G401 (cell line): Measurements from ENCODE around the gene HOXD8. TPM values are rescaled to one million over a fixed set of nuclear protein-coding genes. Genes with fewer than 3 reads are reported as not detected.

Source experiments
- DNase-seq: peaks from one replicate; pipeline ENCODE4 v3.0.0-alpha.2; 2015; ENCODE audit warnings: low spot score
- in situ Hi-C: cut with HindIII; loops from 2 replicates; pipeline ENCODE4 v1.10.0; 2016; ENCODE audit warnings: low sequenced_read_pairs, mixed read lengths
- total RNA-seq: library from RNA; depleted of rRNA; stranded (reverse); fragments of >200 nt; shearing (Covaris generic); gene quantifications from 2 replicates; pipeline ENCODE4 v1.2.3, GENCODE V29; 2014; rRNA removed

HOXD8 gene
- total RNA-seq, result 4.1 and 4.2 TPM in 2 replicates

DNA sequence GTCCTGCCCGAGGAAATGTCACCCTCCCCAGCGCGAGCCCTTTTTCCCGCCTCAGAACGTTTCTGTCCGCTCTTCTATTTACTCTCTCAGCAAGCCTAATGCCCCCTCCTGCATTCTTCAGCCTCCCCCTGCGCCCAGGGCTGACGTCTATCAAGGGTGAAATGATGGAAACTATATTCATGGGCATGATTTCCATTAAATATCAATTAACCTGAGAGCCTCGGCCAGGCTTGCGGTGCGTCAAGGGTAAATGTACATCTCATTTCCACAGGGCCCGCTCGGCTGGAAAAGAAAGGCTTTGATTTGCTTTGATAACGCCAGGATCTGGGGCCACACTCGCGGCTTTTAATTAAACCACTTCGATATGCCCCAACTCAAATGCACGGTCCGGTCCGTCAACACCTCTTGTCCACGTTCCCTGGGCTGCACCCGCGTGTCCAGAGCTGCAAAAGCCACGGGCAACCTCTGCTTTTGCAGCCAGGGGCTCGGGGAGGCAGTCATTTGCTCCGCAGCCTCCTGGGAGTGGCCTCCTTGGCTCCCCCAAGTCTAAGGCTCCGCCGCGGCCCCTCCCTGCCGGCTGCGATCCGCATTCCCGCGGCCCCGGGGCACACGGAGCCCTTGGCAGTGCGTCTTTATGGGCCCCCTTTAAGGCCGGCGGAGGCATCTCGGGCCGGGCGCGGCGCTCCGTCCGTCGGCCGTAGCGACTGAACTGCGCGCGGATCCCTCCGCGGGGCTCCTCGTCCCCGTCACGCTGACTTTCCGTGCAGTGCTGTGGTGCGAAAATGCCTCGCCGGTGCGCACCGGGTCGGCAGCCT is at the start of gene HOXD8:
HOXD8 (plus strand) TSS at position 724 of the 815 bp plus-strand sequence. CDS start 662 bp downstream, outside the sequence.
- in situ Hi-C loops, result no loop called here
- DNase-seq, result no peak

DNA sequence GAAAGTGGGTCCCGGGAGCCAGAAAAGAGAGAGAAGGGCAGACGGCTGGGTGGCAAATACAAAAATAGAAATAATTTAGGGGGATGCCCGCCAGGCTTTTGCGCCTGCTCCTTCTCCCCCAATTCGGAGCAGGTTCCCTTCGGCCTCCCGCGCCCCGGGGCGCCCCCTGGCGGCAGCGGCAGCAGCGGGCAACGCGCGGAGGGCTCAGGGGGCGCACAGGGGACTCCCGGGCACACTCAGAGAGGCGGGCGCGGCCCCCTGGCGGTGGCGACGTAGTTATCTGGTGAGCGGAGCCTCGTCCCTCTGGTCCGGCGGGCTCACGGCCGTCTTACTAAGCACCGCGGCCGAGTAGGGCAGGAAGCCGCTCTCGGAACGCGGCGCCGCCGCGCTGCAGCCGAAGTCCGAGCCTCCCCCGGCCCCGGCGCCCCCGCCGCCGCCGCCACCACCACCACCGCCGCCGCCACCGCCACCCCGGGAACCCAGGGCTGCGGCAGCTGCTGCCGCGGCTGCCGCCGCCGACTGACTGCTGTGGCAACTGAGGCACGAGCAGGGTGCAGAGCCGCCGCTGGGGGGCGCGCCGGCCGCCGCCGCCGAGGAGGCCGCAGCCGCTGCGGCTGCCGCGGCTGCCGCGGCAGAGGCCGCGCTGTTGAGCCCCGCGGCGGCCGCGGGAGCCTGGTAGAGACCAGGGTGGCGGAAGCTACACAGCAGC is 49.5 kb upstream of the HOXD8 start:
- in situ Hi-C loops, result no loop called here

DNA sequence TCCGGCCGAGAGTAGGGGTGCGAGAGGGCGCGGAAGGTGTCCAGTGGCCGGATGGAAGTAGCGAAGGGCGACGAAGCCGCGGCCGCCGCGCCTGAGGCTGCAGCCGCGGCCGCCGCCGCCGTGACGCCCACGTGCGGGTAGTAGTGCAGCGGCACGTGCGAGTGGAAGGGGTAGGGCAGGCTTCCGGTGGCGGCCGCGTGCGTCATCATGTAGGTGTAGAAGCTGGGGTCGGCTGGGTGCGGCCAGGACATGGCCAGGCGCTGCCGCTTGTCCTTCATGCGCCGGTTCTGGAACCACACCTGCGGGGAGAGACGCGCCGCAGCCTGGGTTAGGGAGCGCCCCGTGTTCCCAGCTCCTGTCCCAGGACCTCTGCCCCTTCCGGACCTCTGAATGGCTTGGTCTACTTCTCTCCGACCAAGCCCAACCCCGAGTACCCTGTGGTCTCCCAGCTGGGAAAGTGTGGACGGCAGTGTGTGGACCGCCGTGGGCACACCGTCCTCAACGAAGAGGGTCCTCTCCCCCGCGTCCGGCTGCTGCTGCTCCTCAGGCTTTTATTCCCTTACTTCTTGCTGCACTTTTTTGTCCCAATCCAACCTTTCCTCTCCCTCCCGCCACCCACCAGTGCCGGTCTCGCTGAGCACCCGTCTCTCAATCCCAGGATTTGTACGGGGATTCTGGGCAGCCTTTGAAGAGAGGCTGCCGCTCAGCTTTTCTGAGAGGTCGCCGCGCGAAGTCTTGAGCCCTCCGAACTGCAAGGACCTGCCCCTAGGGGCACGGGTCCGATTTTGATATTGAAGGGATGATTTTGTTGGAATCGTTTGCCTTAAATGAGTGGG is 48.7 kb upstream of the HOXD8 start:
- no peak for DNase-seq
- in situ Hi-C loops, result no loop called here

More for the DNA sequence above, 49.5 kb upstream of the HOXD8 start:
- no peak for DNase-seq

DNA sequence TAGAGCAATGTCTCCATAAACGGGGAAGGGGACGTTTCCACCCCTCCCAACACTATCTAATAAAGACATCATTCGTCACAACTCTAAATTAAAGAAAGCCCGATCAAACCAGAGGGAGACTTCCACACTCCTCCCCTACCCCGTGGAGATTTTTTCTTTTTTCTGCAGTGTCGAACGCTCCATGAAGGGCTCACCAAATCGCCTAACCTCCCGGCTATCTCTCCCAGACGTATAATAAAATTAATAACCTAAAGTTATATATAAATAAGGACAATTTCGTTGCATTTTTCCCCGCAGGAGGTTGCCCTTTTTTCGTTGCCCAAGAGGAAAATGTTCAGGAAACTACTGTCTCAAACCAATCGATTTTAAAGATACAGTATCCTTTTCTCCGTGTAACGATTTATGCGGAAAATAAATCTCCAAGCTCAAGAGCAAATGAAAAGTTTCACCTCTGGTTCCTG is 48.1 kb upstream of the HOXD8 start:
- DNase-seq, result no peak
- in situ Hi-C loops, result no loop called here

DNA sequence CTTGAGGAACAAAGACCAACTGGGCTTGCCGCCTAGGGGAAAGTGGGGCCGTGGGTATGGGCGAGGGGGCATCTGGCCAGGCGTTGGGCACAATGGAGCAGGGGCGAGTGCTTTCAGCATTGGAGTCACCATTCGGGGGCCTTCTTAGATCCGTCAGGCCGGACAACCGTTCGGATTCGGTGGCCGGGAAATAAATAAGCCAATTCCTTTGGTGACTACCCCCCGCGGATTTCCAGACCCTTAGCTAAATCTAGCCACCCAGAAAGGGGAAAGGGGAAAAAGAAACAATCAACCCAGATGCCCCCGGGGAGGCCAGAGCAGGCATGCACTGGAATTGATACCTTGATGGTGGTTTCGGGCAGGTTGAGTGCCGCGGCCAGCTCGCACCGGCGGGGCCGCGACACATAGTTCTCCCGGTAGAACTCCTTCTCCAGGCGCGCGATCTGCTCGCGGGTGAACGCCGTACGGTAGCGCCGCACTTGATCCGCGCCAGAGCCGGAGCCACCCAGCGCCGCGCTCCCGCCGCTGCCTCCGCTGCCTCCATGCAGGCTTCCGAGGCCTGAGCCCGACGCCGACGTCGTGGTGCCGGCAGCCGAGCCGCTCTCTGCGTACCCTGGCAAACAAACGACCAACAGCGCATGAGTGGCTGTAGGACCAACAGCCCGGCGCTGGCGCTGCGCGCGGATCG is 47.5 kb upstream of the HOXD8 start:
- DNase-seq, result no peak
- in situ Hi-C loops, result no loop called here

DNA sequence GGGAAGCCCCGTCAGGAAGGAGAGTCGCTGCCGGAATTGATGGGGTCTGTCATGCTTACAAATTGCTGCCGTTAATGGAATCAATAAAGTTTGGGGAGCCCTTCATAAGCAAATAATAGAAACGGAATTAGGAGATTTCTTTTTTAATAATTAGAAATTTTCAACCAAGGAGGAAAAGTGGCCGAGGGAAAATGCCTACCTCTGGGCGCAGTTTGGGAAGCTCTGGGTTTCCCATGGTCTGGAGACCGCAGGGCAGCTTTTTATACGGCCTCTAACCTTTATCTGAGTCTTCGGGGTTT is 47.0 kb upstream of the HOXD8 start:
- in situ Hi-C loops, result no loop called here
- DNase-seq, result no peak

DNA sequence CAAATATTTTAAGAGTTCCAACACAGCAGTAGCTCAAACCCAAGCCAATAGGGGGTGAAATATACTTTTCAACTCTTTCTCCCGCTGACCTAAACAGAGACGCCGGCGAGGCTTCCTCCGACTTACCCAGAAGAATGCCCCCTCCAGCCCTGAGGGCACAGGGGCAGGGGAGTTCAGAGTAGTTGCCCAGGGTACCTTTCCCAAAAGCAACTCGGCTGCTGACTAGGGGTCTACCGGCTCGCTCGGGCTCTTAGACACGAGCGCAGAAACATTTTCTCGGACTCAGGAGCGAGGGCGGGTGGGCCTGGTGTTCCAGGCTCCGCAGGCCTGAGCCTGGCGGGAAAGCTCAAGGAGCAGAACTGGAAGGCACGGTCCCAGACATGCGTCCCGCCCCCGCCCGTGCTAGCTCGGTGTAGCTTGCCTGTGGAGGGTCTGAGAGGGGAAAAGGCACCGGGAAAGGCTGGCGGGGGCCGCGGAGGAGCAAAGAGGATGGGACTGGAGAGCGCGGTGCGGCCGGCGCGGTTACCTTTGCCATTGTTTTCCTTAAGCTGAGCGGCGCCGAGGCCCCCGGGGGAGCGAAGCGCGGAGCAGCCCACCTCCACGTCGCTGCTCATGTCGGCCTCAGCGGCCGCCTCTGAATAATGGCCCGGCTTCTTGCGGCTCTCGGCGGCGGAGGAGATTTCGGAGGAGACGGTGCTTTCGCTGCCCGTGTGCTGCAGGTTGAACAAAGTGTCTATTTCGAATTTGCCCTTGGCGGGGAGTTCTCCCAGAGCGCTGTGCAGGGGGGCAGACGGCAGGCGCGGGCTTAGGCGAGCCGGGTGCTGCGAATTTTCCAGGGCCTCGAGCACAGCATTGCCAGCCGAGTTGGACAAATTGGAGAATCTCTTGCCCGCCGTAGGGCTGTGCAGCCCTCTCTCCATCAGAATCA is 46.4 kb upstream of the HOXD8 start:
- no peak for DNase-seq
- in situ Hi-C loops, result no loop called here

DNA sequence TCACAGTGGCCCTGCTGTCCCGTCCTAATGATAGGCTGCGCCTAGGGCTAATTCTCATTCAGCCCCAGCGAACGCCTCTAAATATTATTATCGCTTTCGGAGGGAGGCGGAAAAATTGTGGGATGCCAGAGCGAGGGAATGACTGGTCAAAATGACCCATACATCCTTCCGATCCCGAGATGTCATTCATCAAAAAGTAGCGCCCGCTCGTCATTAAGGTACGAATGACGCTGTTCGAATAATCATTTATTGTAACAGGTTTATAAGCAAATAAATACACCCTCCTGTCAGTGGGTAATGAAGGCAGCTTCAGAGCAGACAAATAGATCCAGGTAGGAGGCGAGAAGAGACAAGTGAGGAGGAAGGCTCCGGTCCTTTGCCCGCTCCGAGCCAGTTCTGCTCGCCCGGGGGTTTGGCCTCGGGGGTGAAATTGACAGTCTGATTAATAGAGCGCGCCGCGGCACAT is 45.7 kb upstream of the HOXD8 start, which contains the start of gene EVX2:
EVX2 (minus strand) TSS at position 167 of the 466 bp plus-strand sequence. CDS start 186 bp downstream, outside the sequence.
- in situ Hi-C loops, result no loop called here
- DNase-seq, result no peak

DNA sequence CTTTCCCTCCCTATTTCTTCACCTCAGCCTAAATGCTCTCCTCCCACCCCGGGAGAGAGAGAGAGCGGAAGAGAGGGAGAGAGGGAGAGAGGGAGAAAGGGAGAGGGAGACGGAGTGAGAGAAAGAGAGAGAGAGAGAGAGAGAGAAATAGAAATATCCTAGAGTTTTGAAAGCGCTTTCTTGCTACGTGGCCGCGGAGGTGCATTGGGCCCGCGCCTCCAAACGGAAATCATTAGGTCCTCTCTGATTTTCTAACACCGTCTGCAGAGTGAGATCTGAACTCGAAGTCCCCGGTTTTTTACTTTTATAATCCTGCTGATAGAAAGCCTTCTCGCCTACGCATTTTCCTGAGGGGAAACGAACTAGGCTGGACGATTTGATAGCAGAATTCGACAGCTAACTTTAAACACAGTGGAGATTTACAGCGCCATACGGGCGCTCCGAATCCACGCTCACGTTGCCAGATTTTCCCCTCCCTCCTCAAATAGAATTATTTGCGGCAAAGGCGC is 44.8 kb upstream of the HOXD8 start:
- no peak for DNase-seq
- in situ Hi-C loops, result no loop called here

DNA sequence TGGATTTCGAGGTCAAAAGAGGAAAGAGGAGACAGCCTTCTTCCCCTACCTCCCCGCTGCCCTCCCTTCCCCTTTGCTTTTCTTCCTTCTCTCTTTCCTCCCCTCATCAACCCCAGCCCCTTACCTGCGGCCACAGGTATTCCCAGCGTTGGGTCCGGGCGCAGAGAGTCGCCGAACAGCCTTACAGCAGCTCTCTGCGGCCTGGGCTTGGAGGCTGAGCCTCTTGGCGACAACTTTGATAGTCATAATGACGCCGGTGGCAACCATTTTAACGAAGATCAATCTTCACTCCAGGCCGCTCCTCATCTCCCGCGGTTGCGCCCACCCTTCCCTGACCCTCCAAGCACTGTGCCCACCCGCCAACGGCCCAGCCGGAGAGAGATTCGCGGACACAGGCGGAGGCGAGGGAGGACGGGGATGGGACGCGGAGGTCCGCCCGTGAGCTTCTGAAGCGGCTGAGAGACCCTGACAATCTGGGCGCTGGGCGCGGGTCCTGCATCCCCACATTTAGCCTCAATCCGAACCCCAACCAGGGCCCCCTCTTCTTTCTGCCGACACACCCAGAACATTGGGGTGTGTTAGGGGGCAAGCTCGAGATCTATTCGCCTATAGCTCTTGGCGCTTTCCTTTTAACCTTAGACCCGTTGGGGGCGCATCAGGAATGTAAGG is 44.3 kb upstream of the HOXD8 start:
- in situ Hi-C loops, result no loop called here
- DNase-seq, result no peak

DNA sequence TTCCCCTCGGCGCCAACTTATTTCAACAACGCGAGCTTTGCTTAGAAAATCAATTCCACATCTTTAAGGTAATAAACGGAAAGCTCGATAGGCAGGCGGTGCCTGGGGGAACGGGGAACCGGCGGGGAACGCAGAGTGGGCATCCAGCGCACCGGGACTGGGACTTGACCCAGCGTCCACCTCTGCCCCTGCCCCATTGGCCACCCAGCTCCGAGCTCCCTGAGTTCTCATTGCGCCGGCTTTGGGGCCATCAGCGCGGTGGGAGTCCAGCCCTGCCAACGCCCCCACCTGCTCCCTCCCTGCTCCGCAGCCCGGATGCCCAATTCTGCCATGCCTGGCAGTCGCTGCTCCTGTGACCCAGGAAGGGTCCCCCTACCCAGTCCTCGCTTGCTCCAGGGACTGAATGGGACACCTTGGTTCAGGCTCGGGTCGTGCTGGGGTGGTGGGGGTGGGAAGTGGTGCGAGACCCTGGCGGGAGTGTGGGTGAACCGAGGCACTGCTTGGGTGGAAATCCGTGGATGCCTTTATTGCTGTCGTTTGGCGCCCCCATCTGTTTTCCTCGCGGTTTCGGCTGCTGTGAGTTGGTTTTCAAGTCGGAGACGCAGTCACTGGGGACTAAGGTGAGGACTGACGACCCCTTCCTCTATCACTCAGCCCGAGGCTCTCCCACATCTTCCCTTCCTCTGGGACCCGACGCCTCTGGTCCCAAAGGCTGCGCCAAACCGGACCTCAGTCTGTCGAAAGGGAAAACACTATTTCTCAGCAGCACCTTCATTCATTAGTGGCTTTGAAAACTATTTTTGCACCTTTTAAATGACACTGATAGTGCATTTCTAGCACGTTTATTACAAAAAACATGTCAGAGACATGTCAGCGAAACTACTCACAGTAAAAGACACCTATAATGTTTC is 43.4 kb upstream of the HOXD8 start:
- no peak for DNase-seq
- in situ Hi-C loops, result no loop called here

DNA sequence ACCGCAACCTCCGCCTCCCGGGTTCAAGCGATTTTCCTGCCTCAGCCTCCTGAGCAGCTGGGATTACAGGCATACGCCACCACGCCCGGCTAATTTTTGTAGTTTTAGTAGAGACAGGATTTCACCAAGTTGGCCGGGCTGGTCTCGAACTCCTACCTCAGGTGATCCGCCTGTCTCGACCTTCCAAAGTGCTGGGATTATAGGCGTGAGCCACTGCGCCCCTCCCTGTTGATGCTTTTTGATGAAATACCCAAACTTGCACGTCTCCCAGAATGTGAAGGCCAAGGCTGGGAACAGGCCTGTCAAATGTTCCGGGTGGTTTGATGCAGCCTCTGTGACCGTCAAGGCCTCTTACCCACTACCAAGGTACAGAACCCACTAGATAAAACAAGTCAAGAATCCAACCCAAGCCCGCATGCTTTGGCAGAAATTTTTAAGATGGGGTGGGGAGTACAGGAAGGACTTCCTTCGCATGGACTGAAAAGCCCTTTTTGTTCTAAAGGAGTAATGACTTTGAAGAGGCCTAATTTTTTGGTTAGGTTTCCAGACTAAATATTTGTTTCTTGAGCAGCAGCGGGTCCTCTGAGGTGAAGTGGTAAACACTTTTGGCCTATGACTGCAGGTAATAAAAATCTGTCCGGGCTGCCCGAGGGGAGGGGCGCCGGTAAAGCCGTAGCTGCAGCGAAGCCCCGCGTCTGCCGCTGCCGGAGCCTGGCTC is 42.0 kb upstream of the HOXD8 start:
- in situ Hi-C loops, result no loop called here

DNA sequence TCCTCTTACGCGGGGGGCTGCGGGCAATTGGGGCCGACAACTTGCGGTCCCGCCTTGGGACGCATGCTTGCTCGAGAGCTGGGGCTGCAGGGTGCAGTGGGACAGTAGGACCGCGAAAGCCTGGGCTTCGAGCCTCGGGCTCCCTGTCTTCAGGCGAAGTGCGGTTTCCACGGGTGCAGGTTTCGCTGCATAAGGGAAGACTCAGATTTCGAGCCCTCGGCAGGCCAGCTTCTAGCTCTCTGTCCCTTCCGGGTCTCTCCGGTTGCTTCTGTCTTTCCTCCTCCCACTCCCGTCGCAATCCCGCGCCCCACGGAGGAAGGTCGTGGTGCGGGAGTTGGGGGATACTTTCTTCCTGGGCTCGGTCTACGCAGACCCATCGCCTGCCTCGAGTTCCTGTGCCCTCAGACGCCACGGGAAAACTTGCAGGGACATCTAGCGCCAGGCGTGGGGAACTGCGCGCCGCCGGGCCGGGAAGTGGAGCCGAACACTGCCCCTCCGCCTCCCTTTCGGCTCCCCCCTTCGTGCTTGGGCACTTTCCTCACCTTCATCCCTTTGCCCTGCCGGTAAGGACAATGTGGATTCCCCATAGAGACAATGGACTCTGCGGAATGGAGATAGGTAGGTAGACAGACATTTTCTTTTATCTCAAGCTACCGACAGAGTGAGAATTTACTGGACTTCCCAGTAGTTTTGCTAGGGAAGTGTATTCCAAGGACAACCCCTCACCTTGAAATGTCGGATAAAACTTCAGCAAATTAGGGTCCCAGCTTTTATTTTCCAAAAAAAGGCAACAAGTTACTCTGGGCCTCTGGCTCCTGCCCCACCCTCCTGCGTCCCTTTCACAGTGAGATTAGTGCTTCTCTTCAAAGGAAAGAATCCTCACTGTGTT is 41.2 kb upstream of the HOXD8 start:
- DNase-seq, result no peak

More for the DNA sequence above, 42.0 kb upstream of the HOXD8 start:
- no peak for DNase-seq

DNA sequence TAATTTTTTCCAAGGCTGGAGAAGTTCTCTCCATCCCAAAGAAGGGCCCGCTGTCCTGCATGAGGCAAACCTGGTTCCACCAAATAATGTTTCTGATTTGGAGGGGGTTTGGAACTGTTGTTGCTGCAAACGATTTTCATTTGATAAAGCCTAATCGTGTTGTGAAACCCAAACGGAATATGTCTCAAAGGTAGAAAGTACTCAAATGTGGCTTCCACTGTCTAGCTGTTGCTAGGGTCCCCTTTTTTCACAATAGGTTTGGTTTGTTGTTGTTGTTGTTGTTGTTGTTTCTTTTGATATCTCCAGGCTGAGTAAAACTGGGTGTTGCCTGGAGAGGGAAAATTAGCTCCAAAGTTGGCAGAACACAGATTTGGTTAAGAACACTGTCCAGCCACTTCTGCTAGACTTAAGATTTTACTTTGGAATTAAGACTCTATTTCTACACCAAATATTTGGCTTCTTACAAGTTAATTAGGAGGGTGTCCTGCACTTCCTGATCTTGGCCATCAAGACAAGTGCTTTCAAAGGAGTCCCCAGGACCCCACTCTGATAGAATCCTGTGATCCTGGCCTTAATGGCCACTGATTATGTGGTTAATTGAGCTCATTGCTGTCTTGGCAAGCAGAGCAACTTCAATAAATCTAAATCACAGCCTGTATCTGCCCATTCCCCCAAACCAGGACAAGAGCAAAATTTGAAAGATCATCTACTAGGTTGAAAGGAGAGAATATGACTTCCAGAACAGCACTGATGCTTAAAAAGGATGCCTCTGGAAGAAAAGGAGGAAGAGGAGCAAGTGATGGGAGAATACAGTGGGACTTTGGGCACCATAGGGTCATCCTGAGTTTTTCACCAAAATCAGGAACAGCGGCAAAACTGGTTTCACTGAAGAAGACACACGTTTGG is 40.3 kb upstream of the HOXD8 start:
- no peak for DNase-seq
- in situ Hi-C loops, result no loop called here

More for the DNA sequence above, 41.2 kb upstream of the HOXD8 start:
- in situ Hi-C loops, result no loop called here
